Neural progenitor cell (in vitro differentiated cells): Measurements from ENCODE around the gene ARMC3.

Experiments used
- EZH2 ChIP-seq: fragments of 200-600 bp; sonication (generic); IDR thresholded peaks from 2 replicates; pipeline ENCODE4 v1.6.1; 2017; ENCODE audit warnings: antibody characterized with exemption, mild to moderate bottlenecking, moderate library complexity
- EZH2phosphoT487 ChIP-seq: fragments of 200-600 bp; sonication (generic); IDR thresholded peaks from 2 replicates; pipeline ENCODE4 v1.6.1; 2017; ENCODE audit warnings: antibody characterized with exemption
- TF ChIP-seq, protein P1 (sequence below): fragments of 200-600 bp; sonication (generic); IDR thresholded peaks from 2 replicates; pipeline ENCODE4 v1.5.1; 2017; ENCODE audit warnings: antibody characterized with exemption, mild to moderate bottlenecking

DNA sequence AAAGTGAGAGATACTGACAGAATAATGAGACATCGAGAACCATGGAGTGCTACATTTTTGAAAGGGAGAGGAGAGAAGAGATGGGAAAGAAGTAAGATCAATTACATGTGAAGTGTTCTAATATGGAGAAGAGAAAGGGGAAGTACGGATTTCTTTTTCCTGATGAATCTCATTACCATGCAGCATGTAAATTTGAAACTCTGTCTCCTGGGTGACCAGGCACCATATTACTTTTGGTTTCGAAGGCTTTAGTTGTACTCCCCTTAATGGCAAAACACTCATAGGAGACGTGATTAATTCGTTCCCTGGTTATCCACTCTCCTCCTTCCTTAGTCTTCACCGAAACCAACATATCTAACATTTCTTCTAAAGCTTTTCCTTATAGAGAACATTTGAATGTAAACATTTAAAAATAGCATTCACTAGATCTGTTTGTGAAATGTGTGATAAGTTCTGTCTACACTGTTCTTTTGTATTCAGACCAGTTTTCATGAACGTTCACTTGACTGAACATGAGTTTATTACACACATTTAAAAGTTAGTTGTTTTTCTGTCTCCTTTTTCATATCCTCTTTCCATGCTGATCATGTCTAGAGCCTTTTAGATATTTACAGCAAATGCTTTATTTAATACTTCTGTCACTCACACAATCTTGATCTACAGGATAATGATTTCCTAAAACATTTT is 87.3 kb downstream of the ARMC3 start:
- TF ChIP-seq, protein P1, sequence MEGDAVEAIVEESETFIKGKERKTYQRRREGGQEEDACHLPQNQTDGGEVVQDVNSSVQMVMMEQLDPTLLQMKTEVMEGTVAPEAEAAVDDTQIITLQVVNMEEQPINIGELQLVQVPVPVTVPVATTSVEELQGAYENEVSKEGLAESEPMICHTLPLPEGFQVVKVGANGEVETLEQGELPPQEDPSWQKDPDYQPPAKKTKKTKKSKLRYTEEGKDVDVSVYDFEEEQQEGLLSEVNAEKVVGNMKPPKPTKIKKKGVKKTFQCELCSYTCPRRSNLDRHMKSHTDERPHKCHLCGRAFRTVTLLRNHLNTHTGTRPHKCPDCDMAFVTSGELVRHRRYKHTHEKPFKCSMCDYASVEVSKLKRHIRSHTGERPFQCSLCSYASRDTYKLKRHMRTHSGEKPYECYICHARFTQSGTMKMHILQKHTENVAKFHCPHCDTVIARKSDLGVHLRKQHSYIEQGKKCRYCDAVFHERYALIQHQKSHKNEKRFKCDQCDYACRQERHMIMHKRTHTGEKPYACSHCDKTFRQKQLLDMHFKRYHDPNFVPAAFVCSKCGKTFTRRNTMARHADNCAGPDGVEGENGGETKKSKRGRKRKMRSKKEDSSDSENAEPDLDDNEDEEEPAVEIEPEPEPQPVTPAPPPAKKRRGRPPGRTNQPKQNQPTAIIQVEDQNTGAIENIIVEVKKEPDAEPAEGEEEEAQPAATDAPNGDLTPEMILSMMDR, result no peak
- no peak for TF ChIP-seq EZH2
- no peak for TF ChIP-seq EZH2phosphoT487
